Neural cell (in vitro differentiated cells): Measurements from ENCODE around the gene TNFAIP8L1. TPM values are rescaled to one million over a fixed set of nuclear protein-coding genes. Genes with fewer than 3 reads are reported as not detected.

ENCODE experiments used
- H2AFZ ChIP-seq: fragments of 200-600, 300-800 bp; sonication (generic), shearing (Covaris generic); 2 replicates; pipeline ENCODE4 v1.6.0; 2014; ENCODE audit warnings: low read depth, mild to moderate bottlenecking, antibody characterized with exemption, low read length, moderate library complexity
- H3F3A ChIP-seq: fragments of 200-600 bp; shearing (Covaris generic); 2 replicates; pipeline ENCODE4 v1.6.1; 2016; ENCODE audit warnings: mild to moderate bottlenecking, moderate library complexity, mixed read lengths, antibody characterized with exemption, low read length; ENCODE audit not compliant: insufficient read depth, poor library complexity, severe bottlenecking
- H3K27ac ChIP-seq: fragments of 200-600, 300-800 bp; sonication (generic), shearing (Covaris generic); 2 replicates; pipeline ENCODE4 v1.5.1; 2014; ENCODE audit warnings: mild to moderate bottlenecking, low read length, moderate library complexity
- H3K27me3 ChIP-seq: fragments of 300-800, 200-600 bp; sonication (generic), shearing (Covaris generic); 2 replicates; pipeline ENCODE4 v1.6.0; 2014; ENCODE audit warnings: mild to moderate bottlenecking, low read depth, low read length, moderate library complexity; ENCODE audit not compliant: insufficient read depth
- H3K36me3 ChIP-seq: fragments of 300-800, 200-600 bp; sonication (generic), shearing (Covaris generic); 2 replicates; pipeline ENCODE4 v1.5.1; 2014; ENCODE audit warnings: mild to moderate bottlenecking, antibody characterized with exemption, low read length, moderate library complexity; ENCODE audit not compliant: insufficient read depth
- H3K4me2 ChIP-seq: fragments of 300-800, 200-600 bp; sonication (generic), shearing (Covaris generic); 2 replicates; pipeline ENCODE4 v1.6.0; 2014; ENCODE audit warnings: mild to moderate bottlenecking, low read length
- H3K4me3 ChIP-seq: fragments of 300-800, 200-600 bp; sonication (generic), shearing (Covaris generic); 2 replicates; pipeline ENCODE4 v1.5.1; 2014; ENCODE audit warnings: mild to moderate bottlenecking, low read length, moderate library complexity
- H3K79me2 ChIP-seq: fragments of 200-600 bp; shearing (Covaris generic); replicated peaks from 2 replicates; pipeline ENCODE4 v1.6.0; 2014; ENCODE audit warnings: mild to moderate bottlenecking, low read length, moderate library complexity; ENCODE audit not compliant: insufficient read depth
- H3K9ac ChIP-seq: fragments of 300-800, 200-600 bp; sonication (generic), shearing (Covaris generic); 2 replicates; pipeline ENCODE4 v1.6.1; 2016; ENCODE audit warnings: mild to moderate bottlenecking, low read length, mixed read lengths
- H3K9me2 ChIP-seq: fragments of 200-600 bp; shearing (Covaris generic); 2 replicates; pipeline ENCODE4 v1.6.1; 2016; ENCODE audit warnings: mild to moderate bottlenecking, low read length, mixed read lengths; ENCODE audit not compliant: insufficient read depth
- H3K9me3 ChIP-seq: fragments of 200-600, 300-800 bp; sonication (generic), shearing (Covaris generic); 2 replicates; pipeline ENCODE4 v1.6.1; 2016; ENCODE audit warnings: mild to moderate bottlenecking, mixed run types, low read length, moderate library complexity, mixed read lengths
- H4K20me1 ChIP-seq: fragments of 200-600 bp; shearing (Covaris generic); 2 replicates; pipeline ENCODE4 v1.6.1; 2016; ENCODE audit warnings: mild to moderate bottlenecking, mixed run types; ENCODE audit not compliant: insufficient read depth
- CTCF ChIP-seq: fragments of 450-650 bp; IDR thresholded peaks from 2 replicates; pipeline ENCODE4 v1.5.1; 2014; ENCODE audit warnings: antibody characterized with exemption, mild to moderate bottlenecking, moderate library complexity; ENCODE audit not compliant: poor library complexity, severe bottlenecking
- EZH2 ChIP-seq: fragments of 200-600, 300-800 bp; shearing (Covaris generic), sonication (generic); IDR thresholded peaks from 2 replicates; pipeline ENCODE4 v1.6.1; 2014; ENCODE audit warnings: antibody characterized with exemption, low read length, borderline replicate concordance, mild to moderate bottlenecking; ENCODE audit not compliant: insufficient read depth, poor library complexity, severe bottlenecking
- REST ChIP-seq: IDR thresholded peaks from 2 replicates; pipeline ENCODE4 v1.6.1; 2012; ENCODE audit warnings: borderline replicate concordance
- TAF1 ChIP-seq: IDR thresholded peaks from 2 replicates; pipeline ENCODE4 v1.6.1; 2012; ENCODE audit warnings: low read depth
- polyA plus RNA-seq: library from polyadenylated mRNA; depleted of rRNA; stranded (reverse); fragments of >200 nt; gene quantifications from 2 replicates; pipeline ENCODE4 v1.2.3, GENCODE V29; 2014

Gene TNFAIP8L1
- polyA plus RNA-seq, 1 donor from 2014 or later = 0.99 TPM

GRCh38 chr19:4620675-4621074 is 18.6 kb upstream of the TNFAIP8L1 start:
- no peak overlapping the region for H3K27ac ChIP-seq
- no peak overlapping the region for H3K4me2 ChIP-seq
- H3F3A ChIP-seq = no peaks in the 10 kb centered on the region
- TF ChIP-seq CTCF (no peak), EZH2 (no peak)
- no peaks in the 10 kb centered on the region for H3K79me2 ChIP-seq
- H3K27me3 ChIP-seq = no peaks in the 10 kb centered on the region
- no peaks in the 10 kb centered on the region for H4K20me1 ChIP-seq
- H3K36me3 ChIP-seq = no peaks in the 10 kb centered on the region
- H3K9me2 ChIP-seq = no peaks in the 10 kb centered on the region
- H3K9me3 ChIP-seq = no peaks in the 10 kb centered on the region
- no peak overlapping the region for H3K4me3 ChIP-seq
- no peak overlapping the region for H3K9ac ChIP-seq
- no peak overlapping the region for H2AFZ ChIP-seq

- no peak overlapping the region for H3K27ac ChIP-seq
- no peaks in the 10 kb centered on the region for H3K27me3 ChIP-seq
- H3K9me3 ChIP-seq = no peaks in the 10 kb centered on the region
- H3K9me2 ChIP-seq = no peaks in the 10 kb centered on the region
- H3K79me2 ChIP-seq = no peaks in the 10 kb centered on the region
- H3K4me2 ChIP-seq = no peak overlapping the region
- TF ChIP-seq CTCF (no peak), REST (no peak), TAF1 (no peak), EZH2 (no peak)
- H3K4me3 ChIP-seq = no peak overlapping the region
- no peaks in the 10 kb centered on the region for H3F3A ChIP-seq
- no peaks in the 10 kb centered on the region for H4K20me1 ChIP-seq
- no peak overlapping the region for H3K9ac ChIP-seq
- no peak overlapping the region for H2AFZ ChIP-seq
- no peaks in the 10 kb centered on the region for H3K36me3 ChIP-seq
Measured at GRCh38 chr19:4622695-4623421, 16.5 kb upstream of the TNFAIP8L1 start.
